GM12892 (cell line): Measurements from ENCODE around the gene SSH2.

Experiments used
- POLR2A ChIP-seq: IDR thresholded peaks from 2 replicates; pipeline ENCODE4 v1.6.1; 2011; ENCODE audit warnings: low read depth, low read length, control low read depth
- POLR2AphosphoS5 ChIP-seq: IDR thresholded peaks from 2 replicates; pipeline ENCODE4 v1.6.1; 2011; ENCODE audit warnings: low read depth, low read length, control low read depth
- TAF1 ChIP-seq: IDR thresholded peaks from 2 replicates; pipeline ENCODE4 v1.6.1; 2011; ENCODE audit warnings: low read depth, mild to moderate bottlenecking, control low read depth, low read length, borderline replicate concordance

- TF ChIP-seq TAF1 (no peak), POLR2A (no peak), POLR2AphosphoS5 (no peak)
Measured at GRCh38 chr17:29590411-29591145, 339.4 kb downstream of the SSH2 start.
